Thoracic aorta (tissue), 2 donors: Measurements from ENCODE around the gene METTL16. TPM values are rescaled to one million over a fixed set of nuclear protein-coding genes. Genes with fewer than 3 reads are reported as not detected.
A peak's percentile ranks its signal among the peaks of the same experiment; 100 is the strongest.

Experiments
- ATAC-seq: fragments of 150-250 bp; one replicate; pipeline ENCODE4 v1.8.0; 2017; ENCODE audit warnings: low read depth; ENCODE audit not compliant: insufficient number of reproducible peaks, low FRiP score
- DNase-seq: peaks from one replicate; pipeline ENCODE4 v3.0.0-alpha.2; 2020; ENCODE audit warnings: low spot score
- H3K27ac ChIP-seq, 2 donors: fragments of 200-600 bp; sonication (generic); 1 replicate in 1 of 2; 2 replicates in 1 of 2; pipeline ENCODE4 v1.5.1; 2016; ENCODE audit warnings: mild to moderate bottlenecking in 2 of 2, moderate library complexity in 2 of 2
- H3K27me3 ChIP-seq: fragments of 200-600 bp; sonication (generic); replicated peaks from 2 replicates; pipeline ENCODE4 v1.6.0; 2016; ENCODE audit warnings: mild to moderate bottlenecking; ENCODE audit not compliant: insufficient read depth
- H3K36me3 ChIP-seq: fragments of 200-600 bp; sonication (generic); one replicate; pipeline ENCODE4 v1.5.1; 2016
- H3K4me1 ChIP-seq, 2 donors: fragments of 200-600 bp; sonication (generic); 1 replicate in 1 of 2; 2 replicates in 1 of 2; pipeline versions ENCODE4 v1.5.1 to v1.6.0; 2016; ENCODE audit warnings: low read depth in 2 of 2, mild to moderate bottlenecking in 1 of 2; ENCODE audit not compliant: control insufficient read depth in 1 of 2
- H3K4me3 ChIP-seq: fragments of 200-600 bp; sonication (generic); 2 replicates; pipeline ENCODE4 v1.5.1; 2016; ENCODE audit warnings: mild to moderate bottlenecking
- H3K9me3 ChIP-seq: fragments of 200-600 bp; sonication (generic); 2 replicates; pipeline ENCODE4 v1.5.1; 2016
- total RNA-seq, 2 donors: library from RNA; depleted of rRNA; stranded (reverse); fragments of >200 nt; gene quantifications; one replicate each; pipeline versions ENCODE4 v1.1.0 to v1.2.3, GENCODE V29; 2016
- TF ChIP-seq, protein P1 (sequence below): fragments of 200-600 bp; sonication (generic); IDR thresholded peaks from one replicate; pipeline ENCODE4 v1.5.1; 2019; ENCODE audit warnings: antibody characterized with exemption

METTL16 gene
- total RNA-seq, 2 donors from 2014 or later, result 37.6 to 37.9 TPM

GRCh38 chr17:2420176-2420575 lies 91.5 kb downstream of the METTL16 start:
- no peak overlapping the region for H3K27ac ChIP-seq
- no peaks in the 10 kb centered on the region for H3K27me3 ChIP-seq
- no peaks in the 10 kb centered on the region for H3K9me3 ChIP-seq
- no peak overlapping the region for H3K4me3 ChIP-seq
- TF ChIP-seq, protein P1, sequence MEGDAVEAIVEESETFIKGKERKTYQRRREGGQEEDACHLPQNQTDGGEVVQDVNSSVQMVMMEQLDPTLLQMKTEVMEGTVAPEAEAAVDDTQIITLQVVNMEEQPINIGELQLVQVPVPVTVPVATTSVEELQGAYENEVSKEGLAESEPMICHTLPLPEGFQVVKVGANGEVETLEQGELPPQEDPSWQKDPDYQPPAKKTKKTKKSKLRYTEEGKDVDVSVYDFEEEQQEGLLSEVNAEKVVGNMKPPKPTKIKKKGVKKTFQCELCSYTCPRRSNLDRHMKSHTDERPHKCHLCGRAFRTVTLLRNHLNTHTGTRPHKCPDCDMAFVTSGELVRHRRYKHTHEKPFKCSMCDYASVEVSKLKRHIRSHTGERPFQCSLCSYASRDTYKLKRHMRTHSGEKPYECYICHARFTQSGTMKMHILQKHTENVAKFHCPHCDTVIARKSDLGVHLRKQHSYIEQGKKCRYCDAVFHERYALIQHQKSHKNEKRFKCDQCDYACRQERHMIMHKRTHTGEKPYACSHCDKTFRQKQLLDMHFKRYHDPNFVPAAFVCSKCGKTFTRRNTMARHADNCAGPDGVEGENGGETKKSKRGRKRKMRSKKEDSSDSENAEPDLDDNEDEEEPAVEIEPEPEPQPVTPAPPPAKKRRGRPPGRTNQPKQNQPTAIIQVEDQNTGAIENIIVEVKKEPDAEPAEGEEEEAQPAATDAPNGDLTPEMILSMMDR, result no peak
- H3K36me3 ChIP-seq, result peaks cover 6% of the 10 kb centered on the region
- DNase-seq (no peak), ATAC-seq (no peak)
- peaks cover 0 to 5% of the 10 kb centered on the region in 2 donors for H3K4me1 ChIP-seq

- TF ChIP-seq, protein P1, result no peak
- Histone ChIP-seq H3K4me3 (no peak overlapping the region), H3K9me3 (no peaks in the 10 kb centered on the region), H3K4me1 (peaks cover 0 to 5% of the 10 kb centered on the region in 2 donors), H3K27ac (no peak overlapping the region), H3K36me3 (peaks cover 6% of the 10 kb centered on the region), H3K27me3 (no peaks in the 10 kb centered on the region)
- no peak for DNase-seq
- no peak for ATAC-seq
Observed at GRCh38 chr17:2419486-2419885, 92.2 kb downstream of the METTL16 start.

DNA sequence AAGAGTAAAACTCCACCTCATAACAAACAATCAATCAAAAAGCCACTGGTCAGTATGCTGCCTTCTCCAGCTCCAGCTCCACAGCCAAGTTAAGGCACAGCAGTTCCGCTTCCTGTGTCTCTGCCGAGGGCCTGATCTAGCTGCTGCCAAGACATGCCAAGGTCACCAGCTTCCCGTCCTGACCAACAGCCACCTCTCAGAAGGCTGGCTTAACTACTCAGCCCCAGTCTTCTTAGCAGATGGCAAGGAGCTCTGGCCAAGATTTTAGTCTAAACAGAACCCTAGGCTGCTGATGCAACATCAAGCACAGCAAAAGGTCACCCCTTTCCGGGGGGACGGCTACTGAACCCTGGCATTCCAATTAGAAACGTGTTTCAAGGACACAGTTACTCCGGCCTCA lies 93.1 kb downstream of the METTL16 start:
- Histone ChIP-seq H3K27ac (no peak overlapping the region), H3K4me1 (peaks cover 0 to 5% of the 10 kb centered on the region in 2 donors), H3K36me3 (peaks cover 6% of the 10 kb centered on the region), H3K4me3 (no peak overlapping the region), H3K9me3 (no peaks in the 10 kb centered on the region), H3K27me3 (no peaks in the 10 kb centered on the region)
- ATAC-seq, result no peak
- DNase-seq, result no peak
- TF ChIP-seq, protein P1, result no peak

- peaks cover 7 to 20% of the 10 kb centered on the region in 2 donors for H3K4me1 ChIP-seq
- TF ChIP-seq, protein P1, result peak; percentile 97
- peaks cover 6% of the 10 kb centered on the region for H3K36me3 ChIP-seq
- DNase-seq (peak; percentile 73), ATAC-seq (peak; percentile 85)
- H3K4me3 ChIP-seq, result no peak overlapping the region
- H3K9me3 ChIP-seq, result no peaks in the 10 kb centered on the region
- H3K27me3 ChIP-seq, result no peaks in the 10 kb centered on the region
- peak overlapping the region in 1 of 2 donors; percentile 26 for H3K27ac ChIP-seq
Observed at GRCh38 chr17:2416010-2416734, 95.5 kb downstream of the METTL16 start.

- H3K4me1 ChIP-seq, result peaks cover 7 to 20% of the 10 kb centered on the region in 2 donors
- no peaks in the 10 kb centered on the region for H3K27me3 ChIP-seq
- TF ChIP-seq, protein P1, result no peak
- no peaks in the 10 kb centered on the region for H3K9me3 ChIP-seq
- H3K4me3 ChIP-seq, result no peak overlapping the region
- no peak overlapping the region for H3K27ac ChIP-seq
- H3K36me3 ChIP-seq, result peaks cover 2% of the 10 kb centered on the region
- no peak for DNase-seq
- no peak for ATAC-seq
Observed at GRCh38 chr17:2415081-2415480, 96.6 kb downstream of the METTL16 start.
